Activated CD4-positive, alpha-beta T cell treated with anti-CD3 and anti-CD28 coated beads for 24 hours (primary cell): ENCODE results near the gene CRTC3.

Experiments
- DNase-seq, 2 donors: peaks; one replicate each; pipeline ENCODE4 v3.0.0-alpha.2; 2020; ENCODE audit warnings: low read depth in 2 of 2

CRTC3 gene

GRCh38 chr15:90563463-90563862 lies 33.7 kb downstream of the CRTC3 start:
- DNase-seq, result no peak

GRCh38 chr15:90564051-90564450 lies 34.3 kb downstream of the CRTC3 start:
- no peak for DNase-seq

GRCh38 chr15:90564590-90564989 lies 34.9 kb downstream of the CRTC3 start:
- no peak for DNase-seq

- no peak for DNase-seq
Measured at GRCh38 chr15:90565866-90566265, 36.1 kb downstream of the CRTC3 start.

GRCh38 chr15:90570643-90571042 lies 40.9 kb downstream of the CRTC3 start:
- DNase-seq, result no peak

GRCh38 chr15:90571063-90571541 lies 41.4 kb downstream of the CRTC3 start:
- no peak for DNase-seq

GRCh38 chr15:90572893-90573292 lies 43.2 kb downstream of the CRTC3 start:
- DNase-seq, result no peak

- no peak for DNase-seq
Measured at GRCh38 chr15:90576711-90577389, 47.1 kb downstream of the CRTC3 start.

- DNase-seq, result no peak
Measured at GRCh38 chr15:90579213-90579612, 49.5 kb downstream of the CRTC3 start.

GRCh38 chr15:90580099-90580498 lies 50.4 kb downstream of the CRTC3 start:
- no peak for DNase-seq

GRCh38 chr15:90580541-90580940 lies 50.8 kb downstream of the CRTC3 start:
- no peak for DNase-seq

GRCh38 chr15:90580946-90581345 lies 51.2 kb downstream of the CRTC3 start:
- DNase-seq, result no peak

GRCh38 chr15:90581771-90582352 lies 52.1 kb downstream of the CRTC3 start:
- peak in 1 of 2 donors; percentile 23 for DNase-seq

- no peak for DNase-seq
Measured at GRCh38 chr15:90582553-90582952, 52.8 kb downstream of the CRTC3 start.

- no peak for DNase-seq
Measured at GRCh38 chr15:90583471-90584252, 53.9 kb downstream of the CRTC3 start.

- no peak for DNase-seq
Measured at GRCh38 chr15:90584841-90585240, 55.1 kb downstream of the CRTC3 start.

- no peak for DNase-seq
Measured at GRCh38 chr15:90585863-90586262, 56.1 kb downstream of the CRTC3 start.

GRCh38 chr15:90586948-90587347 lies 57.2 kb downstream of the CRTC3 start:
- DNase-seq, result no peak

GRCh38 chr15:90588427-90588826 lies 58.7 kb downstream of the CRTC3 start:
- no peak for DNase-seq

- no peak for DNase-seq
Measured at GRCh38 chr15:90591524-90591923, 61.8 kb downstream of the CRTC3 start.

- DNase-seq, result no peak
Measured at GRCh38 chr15:90592131-90592881, 62.6 kb downstream of the CRTC3 start.
